Measurements from ENCODE around the gene NUP210L.
"Not testable (repeated sequence)": the region's sequence is repeated elsewhere in the genome, so short reads cannot be mapped to it uniquely, and the experiment has no call there.

GRCh38 chr1:154147505-154147904, 7.4 kb downstream of the NUP210L start:
- not testable (repeated sequence) for TF ChIP-seq CTCF (IDR thresholded peaks at IDR 0.05); RFX5 (IDR thresholded peaks at IDR 0.05); ZSCAN20 (CRISPR knock-in tag; IDR thresholded peaks at IDR 0.05); HMGXB4 (CRISPR knock-in tag; IDR thresholded peaks at IDR 0.05; ENCODE audit: borderline replicate concordance); POLR2AphosphoS2 (conservative IDR thresholded peaks at IDR 0.05; ENCODE audit: low read length); HES2 (IDR thresholded peaks at IDR 0.05); REST (IDR thresholded peaks at IDR 0.05); POLR2A (IDR thresholded peaks at IDR 0.05; ENCODE audit: low read length); CHD4 (IDR thresholded peaks at IDR 0.05; ENCODE audit: borderline replicate concordance); CHD2 (IDR thresholded peaks at IDR 0.05; ENCODE audit: low read length, partially characterized antibody); RAD21 (conservative IDR thresholded peaks at IDR 0.05 in 1 of 2, IDR thresholded peaks at IDR 0.05 in 1 of 2)
